Muscle layer of duodenum (tissue), 2 donors: Measurements from ENCODE around the gene ACD.
"Not testable (repeated sequence)": the region's sequence is repeated elsewhere in the genome, so short reads cannot be mapped to it uniquely, and the experiment has no call there.

Experiments used
- H3K27ac ChIP-seq: one replicate; pipeline ENCODE4 v1.7.0; 2013; ENCODE audit warnings: mild to moderate bottlenecking, low read length
- H3K27me3 ChIP-seq: one replicate; pipeline ENCODE4 v1.7.0; 2013; ENCODE audit warnings: low read depth, mild to moderate bottlenecking, control low read depth, low read length
- H3K36me3 ChIP-seq, 2 donors: one replicate each; pipeline ENCODE4 v1.7.0; 2013; ENCODE audit warnings: low read length in 2 of 2, control low read depth in 1 of 2, mild to moderate bottlenecking in 1 of 2; ENCODE audit not compliant: insufficient read depth in 2 of 2, control insufficient read depth in 1 of 2
- H3K4me1 ChIP-seq, 2 donors: one replicate each; pipeline ENCODE4 v1.7.0; 2013; ENCODE audit warnings: low read length in 2 of 2, mild to moderate bottlenecking in 2 of 2, control low read depth in 1 of 2, moderate library complexity in 1 of 2; ENCODE audit not compliant: insufficient read depth in 2 of 2, control insufficient read depth in 1 of 2
- H3K4me3 ChIP-seq, 2 donors: one replicate each; pipeline ENCODE4 v1.7.0; 2013; ENCODE audit warnings: low read length in 2 of 2, low read depth in 1 of 2, mild to moderate bottlenecking in 1 of 2
- H3K9me3 ChIP-seq, 2 donors: one replicate each; pipeline ENCODE4 v1.7.0; 2013; ENCODE audit warnings: low read length in 2 of 2, control low read depth in 1 of 2, mild to moderate bottlenecking in 1 of 2; ENCODE audit not compliant: control insufficient read depth in 1 of 2
- donor health status: healthy.

The ACD gene

GRCh38 chr16:67694611-67695010 lies 34.6 kb upstream of the ACD start:
- Histone ChIP-seq H3K27me3 (no peaks in the 10 kb centered on the region), H3K4me1 (no peaks in the 10 kb centered on the region), H3K27ac (no peak overlapping the region), H3K36me3 (no peaks in the 10 kb centered on the region), H3K4me3 (no peak overlapping the region), H3K9me3 (no peaks in the 10 kb centered on the region)

GRCh38 chr16:67693517-67694285 lies 33.6 kb upstream of the ACD start:
- H3K36me3 ChIP-seq, H3K4me3 ChIP-seq, H3K4me1 ChIP-seq, H3K27ac ChIP-seq, H3K27me3 ChIP-seq, H3K9me3 ChIP-seq: not testable (repeated sequence)

DNA sequence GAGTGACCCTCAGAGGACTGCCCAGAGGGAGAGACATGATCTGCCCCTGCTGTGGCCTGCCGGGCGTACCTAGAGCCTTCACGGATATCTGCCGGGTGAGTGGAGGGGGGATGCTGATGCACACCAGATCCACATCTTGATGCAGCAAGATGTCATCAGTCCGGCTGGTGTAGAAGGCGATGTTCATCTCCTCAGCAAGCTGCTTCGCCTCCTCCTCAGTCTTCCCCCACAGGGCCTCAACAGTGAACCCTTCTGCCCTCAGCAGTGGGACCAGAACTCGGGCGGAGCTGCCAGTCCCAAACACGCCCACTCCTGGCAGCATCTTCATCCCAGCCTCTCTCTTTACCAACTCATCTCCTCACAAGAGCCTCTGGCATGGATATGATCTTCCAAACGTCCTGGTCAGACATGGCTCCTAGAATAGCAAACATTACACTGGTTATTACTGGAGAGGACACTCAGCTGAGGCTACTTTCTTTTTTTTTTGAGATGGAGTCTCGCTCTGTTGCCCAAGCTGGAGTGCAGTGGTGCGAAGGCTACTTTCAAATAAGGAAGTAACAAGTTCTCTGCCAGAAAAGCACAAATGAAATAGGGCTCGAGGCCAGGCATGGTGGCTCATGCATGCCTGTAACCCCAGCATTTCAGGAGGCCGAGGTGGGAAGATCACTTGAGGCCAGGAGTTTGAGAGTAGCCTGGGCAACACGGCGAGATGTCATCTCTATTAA lies 25.5 kb upstream of the ACD start:
- Histone ChIP-seq H3K4me1 (no peaks in the 10 kb centered on the region), H3K4me3 (no peak overlapping the region), H3K36me3 (peaks cover 13 to 15% of the 10 kb centered on the region in 2 donors), H3K27ac (peak overlapping the region; percentile 16), H3K9me3 (no peaks in the 10 kb centered on the region), H3K27me3 (no peaks in the 10 kb centered on the region)

DNA sequence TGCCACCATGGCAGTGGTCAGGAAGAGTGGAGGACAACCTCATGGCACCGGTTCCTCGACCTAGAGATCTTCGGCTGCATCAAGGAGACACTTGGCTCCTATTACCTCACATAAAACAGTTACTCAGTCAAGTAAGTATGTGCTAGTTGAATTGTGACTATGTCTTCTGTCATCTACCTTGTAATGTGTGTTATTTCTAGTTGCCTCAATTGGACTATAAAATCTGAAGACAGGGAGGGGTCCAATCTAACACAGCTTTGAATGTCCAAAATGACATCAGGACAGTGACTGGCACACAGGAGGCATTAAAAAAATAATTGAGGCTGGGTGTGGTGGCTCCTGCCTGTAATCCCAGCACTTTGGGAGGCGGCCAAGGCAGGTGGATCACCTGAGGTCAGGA lies 23.7 kb upstream of the ACD start:
- Histone ChIP-seq H3K27me3 (no peaks in the 10 kb centered on the region), H3K4me3 (no peak overlapping the region), H3K36me3 (peaks cover 13 to 15% of the 10 kb centered on the region in 2 donors), H3K4me1 (no peaks in the 10 kb centered on the region), H3K9me3 (no peaks in the 10 kb centered on the region), H3K27ac (no peak overlapping the region)

- Histone ChIP-seq H3K4me3 (no peak overlapping the region), H3K27me3 (no peaks in the 10 kb centered on the region), H3K9me3 (no peaks in the 10 kb centered on the region), H3K36me3 (peaks cover 11 to 12% of the 10 kb centered on the region in 2 donors), H3K27ac (no peak overlapping the region), H3K4me1 (peaks cover 0 to 3% of the 10 kb centered on the region in 2 donors)
Observed at GRCh38 chr16:67679935-67680897, 20.2 kb upstream of the ACD start.

- Histone ChIP-seq H3K4me1 (peaks cover 3 to 4% of the 10 kb centered on the region in 2 donors), H3K36me3 (peaks cover 0 to under 1% of the 10 kb centered on the region in 2 donors), H3K27ac (no peak overlapping the region), H3K27me3 (no peaks in the 10 kb centered on the region), H3K4me3 (no peak overlapping the region), H3K9me3 (no peaks in the 10 kb centered on the region)
Observed at GRCh38 chr16:67678354-67679023, 18.4 kb upstream of the ACD start.

DNA sequence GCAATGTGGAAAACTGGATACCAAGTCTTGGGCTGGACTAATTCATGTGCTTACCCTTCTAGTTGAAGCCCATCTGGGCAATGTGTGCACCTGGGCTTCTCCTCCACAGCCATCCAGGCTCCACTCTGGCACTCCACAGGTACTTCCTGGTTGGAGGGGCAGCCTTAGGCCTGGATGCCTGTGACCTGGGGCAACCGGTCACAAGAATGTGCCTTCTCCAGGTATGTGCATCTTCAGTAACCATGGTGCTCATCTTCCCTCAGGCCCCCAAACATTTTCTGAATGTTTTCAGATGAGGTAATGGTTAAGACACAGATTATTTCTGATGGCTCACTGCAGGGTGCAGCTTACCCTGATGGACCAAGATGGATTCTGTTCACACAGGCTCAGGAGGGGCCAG lies 17.7 kb upstream of the ACD start:
- H3K36me3 ChIP-seq = no peaks in the 10 kb centered on the region
- no peak overlapping the region for H3K4me3 ChIP-seq
- H3K9me3 ChIP-seq = no peaks in the 10 kb centered on the region
- H3K27ac ChIP-seq = no peak overlapping the region
- H3K27me3 ChIP-seq = no peaks in the 10 kb centered on the region
- peaks cover 9 to 11% of the 10 kb centered on the region in 2 donors for H3K4me1 ChIP-seq

GRCh38 chr16:67676939-67677338 lies 16.9 kb upstream of the ACD start:
- Histone ChIP-seq H3K36me3 (no peaks in the 10 kb centered on the region), H3K27ac (no peak overlapping the region), H3K4me1 (peaks cover 9 to 16% of the 10 kb centered on the region in 2 donors)

DNA sequence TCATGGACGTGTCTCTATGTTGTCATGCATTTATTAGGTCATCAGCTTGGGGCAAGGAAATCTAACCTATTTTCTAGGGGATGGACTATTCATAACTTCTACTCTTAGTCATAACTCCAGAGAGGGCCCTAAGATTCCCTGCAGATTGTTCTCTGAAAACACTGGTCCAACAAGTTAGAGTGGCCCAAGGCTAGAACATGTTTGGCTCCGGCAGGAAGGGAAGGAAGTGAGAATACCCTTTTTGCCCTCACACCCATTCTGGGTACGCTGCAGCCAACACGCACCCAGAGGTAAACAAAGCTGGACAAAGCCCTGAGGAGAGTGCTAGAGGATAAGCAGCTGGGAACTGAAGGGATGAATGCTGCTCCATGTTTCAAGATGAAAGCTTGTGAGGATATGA lies 16.5 kb upstream of the ACD start:
- H3K9me3 ChIP-seq = no peaks in the 10 kb centered on the region
- no peaks in the 10 kb centered on the region for H3K36me3 ChIP-seq
- H3K27ac ChIP-seq = no peak overlapping the region
- no peak overlapping the region for H3K4me3 ChIP-seq
- H3K4me1 ChIP-seq = peaks cover 9 to 16% of the 10 kb centered on the region in 2 donors
- H3K27me3 ChIP-seq = no peaks in the 10 kb centered on the region

More at GRCh38 chr16:67676939-67677338, 16.9 kb upstream of the ACD start:
- Histone ChIP-seq H3K4me3 (no peak overlapping the region), H3K9me3 (no peaks in the 10 kb centered on the region), H3K27me3 (no peaks in the 10 kb centered on the region)

GRCh38 chr16:67675999-67676398 lies 15.9 kb upstream of the ACD start:
- no peaks in the 10 kb centered on the region for H3K9me3 ChIP-seq
- H3K36me3 ChIP-seq = no peaks in the 10 kb centered on the region
- no peak overlapping the region for H3K4me3 ChIP-seq
- H3K4me1 ChIP-seq = peaks cover 9 to 16% of the 10 kb centered on the region in 2 donors
- no peaks in the 10 kb centered on the region for H3K27me3 ChIP-seq
- H3K27ac ChIP-seq = no peak overlapping the region
